Measurements from ENCODE around the gene TNNT3.

Gene TNNT3

GRCh38 chr11:1919391-1920127 lies at the start of gene TNNT3:
Gene TNNT3, plus strand, starts transcription at chr11:1919703. Its CDS starts 3,172 bp downstream, at chr11:1922875.
- ChIA-PET CTCF (interaction anchor here (0.6 to 1.7 kb wide), 4 partner anchors 16 to 345 kb away, joined by 4 to 25 read pairs (median 5); no protein-coding TSS in a partner anchor), POLR2A (ENCODE audit: low non-redundant PET) (no interaction called here)
- no peak for TF ChIP-seq CTCF (conservative IDR thresholded peaks at IDR 0.05; ENCODE audit: low read depth)
- DNase-seq (ENCODE audit: low spot score) = no peak
- peak within 1 kb of the TSS; percentile 76 for H3K27ac ChIP-seq

- TF ChIP-seq CTCF (conservative IDR thresholded peaks at IDR 0.05; ENCODE audit: low read depth) = no peak
- CTCF ChIA-PET = interaction anchor here (1.2 kb wide), 1 partner anchor 12 kb away, joined by 7 read pairs; no protein-coding TSS in a partner anchor
- POLR2A ChIA-PET (ENCODE audit: low non-redundant PET) = no interaction called here
- peak overlapping the region; percentile 100 for H3K27ac ChIP-seq
- DNase-seq (ENCODE audit: low spot score) = no peak
These were observed 49.2 kb upstream of the TNNT3 start for GRCh38 chr11:1870326-1870696.

- DNase-seq (ENCODE audit: low spot score) = no peak
- CTCF ChIA-PET = interaction anchor here (0.6 to 1.2 kb wide), 2 partner anchors 11 to 46 kb away, joined by 3 to 7 read pairs; no protein-coding TSS in a partner anchor
- POLR2A ChIA-PET (ENCODE audit: low non-redundant PET) = no interaction called here
- no peak for TF ChIP-seq CTCF (conservative IDR thresholded peaks at IDR 0.05; ENCODE audit: low read depth)
- H3K27ac ChIP-seq = peak overlapping the region; percentile 100
These were observed 48.6 kb upstream of the TNNT3 start for GRCh38 chr11:1870721-1871466.

GRCh38 chr11:1871531-1871930 lies 48.0 kb upstream of the TNNT3 start:
- CTCF ChIA-PET = interaction anchor here (0.6 kb wide), 1 partner anchor 47 kb away, joined by 3 read pairs; no protein-coding TSS in a partner anchor
- POLR2A ChIA-PET (ENCODE audit: low non-redundant PET) = no interaction called here
- peak overlapping the region; percentile 100 for H3K27ac ChIP-seq
- DNase-seq (ENCODE audit: low spot score) = no peak
- no peak for TF ChIP-seq CTCF (conservative IDR thresholded peaks at IDR 0.05; ENCODE audit: low read depth)

- no peak for TF ChIP-seq CTCF (conservative IDR thresholded peaks at IDR 0.05; ENCODE audit: low read depth)
- no peak for DNase-seq (ENCODE audit: low spot score)
- ChIA-PET CTCF (interaction anchor here (1.0 kb wide), 1 partner anchor 10 kb away, joined by 4 read pairs; no protein-coding TSS in a partner anchor), POLR2A (ENCODE audit: low non-redundant PET) (no interaction called here)
- peak overlapping the region; percentile 100 for H3K27ac ChIP-seq
These were observed 47.1 kb upstream of the TNNT3 start for GRCh38 chr11:1872267-1872985.
